Daoy (cell line): Measurements from ENCODE around the gene ELMOD3. TPM values are rescaled to one million over a fixed set of nuclear protein-coding genes. Genes with fewer than 3 reads are reported as not detected.
"Not testable (repeated sequence)": the region's sequence is repeated elsewhere in the genome, so short reads cannot be mapped to it uniquely, and the experiment has no call there.

Source experiments
- DNase-seq: peaks from one replicate; pipeline ENCODE4 v3.0.0-alpha.2; 2015; ENCODE audit warnings: low read depth
- total RNA-seq: library from RNA; depleted of rRNA; stranded (reverse); fragments of >200 nt; shearing (Covaris generic); gene quantifications from 2 replicates; pipeline ENCODE4 v1.2.3, GENCODE V29; 2014

Gene ELMOD3
- total RNA-seq, 1 experiment from 2014 or later, result 7.5 TPM

DNA sequence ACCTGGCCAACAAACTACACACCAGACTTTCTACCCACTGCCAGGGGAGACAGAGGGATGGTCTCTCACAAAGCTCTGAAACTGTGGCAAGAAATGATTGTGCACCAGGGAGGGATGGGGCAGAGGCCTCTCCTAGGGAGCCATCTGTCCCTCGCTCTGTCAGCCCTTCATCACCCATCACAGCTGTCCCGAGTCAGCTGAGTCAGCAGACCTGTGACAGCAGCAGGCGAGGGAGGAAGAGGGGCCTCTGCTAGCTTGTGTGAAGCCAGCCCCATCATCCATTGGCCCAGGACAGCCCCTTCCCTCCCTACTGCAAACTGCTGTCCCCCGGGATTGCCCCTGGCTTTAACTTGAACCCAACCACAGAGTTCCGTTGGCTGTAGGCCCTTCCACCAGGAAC lies 69.0 kb downstream of the ELMOD3 start:
- no peak for DNase-seq

- DNase-seq, result no peak
Observed at GRCh38 chr2:85425588-85425987, 71.0 kb downstream of the ELMOD3 start.

- DNase-seq, result no peak
Observed at GRCh38 chr2:85427300-85427835, 72.8 kb downstream of the ELMOD3 start.

DNA sequence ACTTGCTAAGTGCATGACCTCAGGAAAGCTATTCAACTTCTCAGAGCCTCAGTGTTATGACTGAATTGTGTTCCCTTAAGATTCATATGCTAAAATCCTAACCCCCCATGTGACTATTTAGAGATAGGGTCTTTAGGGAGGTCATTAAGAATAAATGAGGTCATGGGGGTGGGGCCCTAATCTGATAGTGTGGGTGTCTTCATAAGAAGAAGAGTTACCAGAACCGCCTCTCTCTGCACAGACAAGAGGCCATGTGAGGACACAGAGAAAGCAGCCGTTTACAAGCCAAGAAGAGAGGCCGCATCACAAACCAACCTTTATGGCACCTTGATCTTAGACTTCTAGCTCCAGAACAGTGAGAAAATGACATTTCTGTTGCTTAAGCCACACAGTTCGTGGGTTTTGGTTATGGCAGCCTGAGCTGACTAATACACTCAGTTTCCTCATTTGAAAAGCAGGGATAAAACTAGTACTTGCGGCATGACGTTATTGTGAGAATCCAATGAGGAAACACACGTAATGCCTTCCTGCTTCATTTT lies 73.8 kb downstream of the ELMOD3 start:
- no peak for DNase-seq

DNA sequence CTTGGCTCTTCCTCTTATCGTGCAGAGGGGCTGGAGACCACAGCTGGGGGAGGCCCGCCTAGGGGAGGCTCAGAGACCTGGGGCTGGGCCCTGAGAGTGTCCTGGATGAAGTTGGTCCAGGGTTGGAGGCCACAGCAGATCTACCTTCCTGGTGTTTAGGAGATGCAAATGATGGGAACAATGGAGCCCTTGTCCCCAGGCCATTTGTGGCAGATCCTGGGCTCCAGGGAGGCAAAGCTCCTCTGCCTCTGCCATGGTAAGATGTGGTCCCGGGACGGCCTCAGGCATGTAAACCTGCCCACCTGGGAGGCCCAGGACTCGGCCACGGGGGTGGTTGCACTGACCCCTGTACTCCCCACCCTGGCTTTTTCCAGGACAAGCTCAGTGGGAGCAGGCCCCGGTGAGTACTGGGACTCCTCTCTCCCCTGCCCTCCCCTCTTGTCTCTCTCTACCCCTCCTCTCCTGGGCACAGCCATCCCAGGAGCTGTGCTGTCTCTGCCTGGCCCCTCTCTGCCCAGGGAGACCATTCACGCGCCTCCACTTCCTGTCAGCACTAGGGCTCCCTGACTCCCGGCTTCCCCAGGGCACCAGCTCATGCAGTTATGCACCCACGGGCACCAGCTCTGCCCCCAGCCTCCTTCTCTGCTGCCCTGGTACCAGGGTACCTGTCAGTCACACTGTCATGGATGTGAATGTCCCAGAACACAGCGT lies 74.8 kb downstream of the ELMOD3 start:
- no peak for DNase-seq

GRCh38 chr2:85429924-85430289 lies 75.3 kb downstream of the ELMOD3 start:
- no peak for DNase-seq

DNA sequence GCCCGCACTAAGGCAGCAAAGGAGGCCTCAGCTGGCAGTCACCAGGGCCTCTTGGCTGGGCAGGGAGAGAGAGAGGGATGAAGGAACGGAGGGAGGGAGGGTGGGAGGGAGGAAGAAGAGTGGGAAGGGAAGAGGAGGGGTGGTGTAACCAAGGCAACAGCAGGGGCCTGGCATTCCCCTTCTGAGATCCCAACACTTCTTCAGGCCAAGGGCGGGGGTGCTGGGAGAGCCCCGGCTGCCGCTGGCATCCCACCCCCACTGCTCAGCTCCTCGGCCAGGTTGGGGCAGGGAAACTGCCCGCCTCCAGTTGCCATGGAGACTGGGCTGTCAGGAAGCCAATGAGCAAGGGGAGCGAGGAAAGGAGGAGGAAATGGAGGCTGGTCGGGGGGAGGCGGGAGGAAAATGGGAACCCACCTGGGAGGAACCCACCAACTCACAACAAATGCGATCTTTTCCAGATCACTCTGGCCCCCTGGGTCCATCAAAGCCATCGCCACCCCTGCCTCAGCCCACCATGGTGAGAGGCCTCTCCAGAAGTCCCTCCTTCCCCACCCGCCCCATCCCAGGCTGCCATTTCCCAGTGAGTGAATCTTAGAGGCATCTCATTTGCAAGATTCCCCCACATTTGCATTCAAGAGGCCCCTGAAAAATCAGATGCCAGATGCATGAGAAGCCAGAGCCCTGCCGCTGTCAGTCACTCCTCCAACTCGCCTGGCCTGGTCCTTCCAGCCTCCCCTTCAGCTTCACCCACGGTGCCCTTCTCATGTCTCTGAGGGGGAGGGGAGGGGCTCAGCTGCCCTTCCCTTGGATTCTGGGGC lies 76.4 kb downstream of the ELMOD3 start:
- no peak for DNase-seq

GRCh38 chr2:85431570-85432205 lies 77.1 kb downstream of the ELMOD3 start:
- DNase-seq, result no peak

DNA sequence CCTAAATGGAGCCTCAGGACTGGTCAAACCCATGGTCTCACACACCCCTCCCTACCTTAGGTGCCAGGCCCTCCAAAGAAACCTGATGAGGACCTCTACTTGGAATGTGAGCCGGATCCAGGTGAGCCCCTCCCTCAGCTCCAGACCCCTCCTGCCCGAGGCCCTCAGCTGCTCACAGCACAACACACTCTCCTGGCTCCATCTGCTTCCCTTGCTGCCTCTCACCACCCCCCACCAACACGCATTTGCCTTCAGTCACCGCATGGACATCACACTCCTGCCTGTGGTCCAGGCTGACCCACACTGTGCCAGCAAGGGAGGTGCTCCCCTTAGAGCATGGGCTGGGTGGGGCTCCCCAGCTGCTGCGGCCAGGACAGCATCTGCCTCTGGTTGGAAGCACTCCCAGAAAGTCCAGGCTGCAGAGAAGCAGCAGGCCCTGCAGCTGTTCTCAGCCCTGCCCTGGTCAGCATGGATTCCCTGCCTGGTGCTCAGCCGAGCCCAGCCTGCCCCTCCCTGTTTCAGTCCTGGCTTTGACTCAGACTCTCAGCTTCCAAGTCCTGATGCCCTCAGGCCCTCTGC lies 79.0 kb downstream of the ELMOD3 start:
- peak; percentile 49 for DNase-seq

DNA sequence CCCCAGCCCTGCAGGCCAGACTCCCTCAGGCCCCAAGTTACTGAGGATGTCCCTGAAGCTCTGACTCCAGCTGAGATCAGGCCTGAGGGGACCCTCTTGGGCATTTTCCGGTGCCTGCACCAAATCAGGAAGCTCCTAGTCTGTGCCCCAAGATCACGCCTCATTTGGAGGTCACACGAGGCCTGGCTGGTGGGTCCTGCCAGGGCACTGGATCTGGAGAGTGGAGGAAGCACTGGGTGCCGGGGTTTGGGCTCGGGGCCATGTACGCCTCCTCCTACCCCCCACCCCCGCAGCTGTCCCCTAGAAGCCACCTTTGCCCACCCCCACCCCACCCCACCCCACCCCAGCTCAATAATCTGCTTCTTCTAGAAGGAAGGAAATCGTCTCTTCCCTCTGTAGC lies 80.1 kb downstream of the ELMOD3 start:
- no peak for DNase-seq

- DNase-seq, result no peak
Observed at GRCh38 chr2:85435220-85435958, 80.8 kb downstream of the ELMOD3 start.

DNA sequence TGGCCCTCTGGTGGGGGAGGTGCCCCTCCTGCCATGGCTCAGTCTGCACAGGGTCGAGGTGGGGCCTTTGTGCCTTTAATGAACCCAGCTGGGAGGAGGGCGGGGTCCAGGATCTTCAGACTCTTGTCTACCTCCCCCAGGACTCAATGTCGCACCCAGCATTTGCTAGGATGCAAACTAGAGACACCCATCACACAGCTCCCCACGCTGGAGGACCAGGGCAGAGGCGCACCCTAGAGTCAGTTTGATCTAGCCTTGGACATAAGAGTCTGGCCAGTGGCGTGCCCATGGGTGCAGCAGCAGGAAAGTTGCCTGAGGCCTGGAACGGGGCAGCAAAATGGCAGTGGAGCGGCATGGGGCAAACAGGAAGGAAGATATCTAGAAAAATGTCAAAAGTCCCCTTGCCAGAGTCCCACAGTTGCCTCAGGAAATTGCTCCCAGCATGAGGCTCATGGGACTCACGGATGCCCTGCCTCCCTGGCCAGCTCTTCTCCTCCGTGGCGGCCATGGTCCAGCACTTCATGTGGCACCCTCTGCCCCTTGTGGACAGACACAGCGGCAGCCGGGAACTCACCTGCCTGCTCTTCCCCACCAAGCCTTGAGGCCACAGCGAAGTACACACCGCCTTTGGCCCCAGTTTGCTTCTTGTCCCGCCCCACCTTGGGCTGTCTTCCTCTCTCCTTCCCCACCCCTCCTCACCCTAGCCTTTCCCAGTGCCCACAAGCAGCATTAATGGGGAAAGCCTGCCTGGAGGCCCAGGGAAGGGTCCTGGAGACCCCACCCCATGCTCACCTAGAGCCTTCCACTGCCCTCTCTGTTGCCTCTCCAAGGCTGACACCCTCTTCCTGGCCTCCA lies 81.6 kb downstream of the ELMOD3 start:
- DNase-seq, result no peak

- DNase-seq, result no peak
Observed at GRCh38 chr2:85436836-85437487, 82.4 kb downstream of the ELMOD3 start.

DNA sequence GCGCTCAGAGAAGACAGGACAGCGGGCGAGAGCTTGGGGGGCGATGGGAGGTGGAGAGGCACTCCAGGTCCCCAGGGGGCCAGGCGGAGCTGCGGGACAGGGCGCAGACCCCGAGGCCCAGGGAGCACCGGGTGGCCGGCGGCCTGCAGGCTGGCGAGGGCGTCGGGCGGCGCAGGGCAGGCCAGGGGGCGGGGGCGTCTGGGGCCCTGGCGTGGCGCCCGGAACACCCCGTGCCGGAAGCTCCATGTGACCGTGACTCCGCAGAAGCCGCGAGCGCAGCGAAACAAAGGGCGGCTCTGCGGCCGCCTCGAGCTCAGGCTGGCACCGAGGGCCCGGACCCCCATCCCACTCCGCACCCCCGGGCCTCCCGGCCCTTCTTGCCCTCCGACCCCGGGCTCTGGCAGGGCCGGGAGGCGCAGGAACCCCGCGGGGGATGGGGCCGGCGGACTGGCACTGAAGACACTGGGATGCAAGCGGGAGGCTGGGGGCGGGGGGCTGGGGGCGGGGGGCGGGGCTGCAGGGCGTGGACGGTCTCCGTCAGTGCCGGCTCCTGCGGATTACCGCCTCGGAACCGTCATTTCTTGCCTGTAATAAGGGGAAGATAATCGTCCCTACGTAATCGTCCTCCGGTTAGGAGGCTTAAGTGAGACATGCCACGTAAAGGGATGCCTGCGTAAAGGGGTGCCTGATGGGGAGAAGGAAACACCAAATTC lies 83.1 kb downstream of the ELMOD3 start:
- peak; percentile 86 for DNase-seq

DNA sequence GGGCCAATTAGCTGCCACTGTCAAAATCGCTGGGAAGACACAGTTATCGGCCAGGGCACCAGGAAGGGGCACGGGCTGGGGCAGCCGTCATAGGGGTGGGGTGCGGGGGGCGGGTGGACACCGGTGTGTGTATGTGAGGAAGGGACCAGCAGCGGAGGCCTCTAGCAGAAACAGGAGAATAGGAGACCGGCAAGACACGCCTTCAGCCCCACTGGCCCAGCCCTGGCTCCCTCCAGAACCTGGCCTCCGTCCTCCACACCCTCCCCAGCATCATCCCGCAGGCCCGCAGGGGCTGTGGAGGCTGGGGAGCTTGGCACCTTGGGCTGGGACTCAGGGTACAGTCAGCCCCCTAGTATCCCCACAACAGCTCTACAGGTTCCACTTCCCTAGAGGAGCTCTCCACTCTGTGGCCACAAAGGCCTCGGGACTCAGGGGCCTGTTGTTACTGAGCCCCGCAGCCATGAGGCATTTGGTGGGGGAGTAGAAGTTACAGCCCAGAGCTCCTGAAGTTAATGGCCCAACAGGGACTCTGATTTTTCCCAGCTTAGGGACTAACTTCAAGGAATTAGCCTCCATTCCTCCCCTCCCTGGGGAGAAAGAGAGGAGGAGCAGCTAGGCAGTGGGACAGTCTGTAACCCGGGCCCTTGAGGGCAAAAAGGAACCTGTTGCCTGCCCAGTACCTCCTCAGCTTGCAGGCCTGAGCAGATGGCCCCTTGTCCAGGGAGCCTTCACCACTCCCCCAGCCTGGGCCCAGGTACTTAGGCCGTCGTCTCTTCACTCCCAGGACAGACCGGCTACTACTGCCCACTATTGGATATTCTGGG lies 83.8 kb downstream of the ELMOD3 start:
- no peak for DNase-seq

DNA sequence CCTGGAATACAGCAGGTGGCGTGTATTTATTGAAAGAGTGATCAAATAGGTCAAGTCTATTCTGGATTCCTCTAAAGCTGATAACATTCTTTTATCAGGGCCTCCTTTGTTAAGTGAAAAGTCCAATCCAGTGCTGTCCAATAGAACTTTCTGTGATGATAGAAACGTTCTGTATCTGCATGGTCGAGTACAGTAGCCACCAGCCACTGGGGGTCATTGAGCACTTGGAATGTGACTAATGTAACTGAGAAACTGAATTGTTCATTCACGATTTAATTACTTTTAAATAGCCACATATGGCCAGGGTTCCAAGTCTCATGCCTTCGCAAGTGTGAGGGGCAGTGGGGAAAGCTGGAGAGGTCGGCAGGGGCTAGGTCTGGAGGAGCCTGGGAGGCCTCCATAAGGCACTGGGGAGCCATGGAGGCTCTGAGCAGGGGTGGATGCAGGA lies 84.5 kb downstream of the ELMOD3 start:
- no peak for DNase-seq

DNA sequence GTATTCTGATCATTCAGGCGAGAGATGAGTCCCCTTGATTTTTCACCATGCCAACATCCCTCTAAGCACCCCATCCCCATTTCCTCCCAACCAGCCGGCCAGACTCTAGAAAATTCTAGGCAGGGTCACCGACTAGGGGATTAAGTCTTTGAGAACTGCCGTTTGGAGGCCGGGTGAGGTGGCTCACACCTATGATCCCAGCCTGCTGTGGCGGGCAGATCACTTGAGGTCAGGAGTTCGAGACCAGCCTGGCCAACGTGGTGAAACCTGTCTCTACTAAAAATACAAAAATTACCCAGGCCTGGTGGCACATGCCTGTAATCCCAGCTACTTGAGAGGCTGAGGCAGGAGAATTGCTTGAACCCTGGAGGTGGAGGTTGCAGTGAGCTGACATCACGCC lies 85.0 kb downstream of the ELMOD3 start:
- DNase-seq, result not testable (repeated sequence)

GRCh38 chr2:85439986-85440385 lies 85.4 kb downstream of the ELMOD3 start:
- no peak for DNase-seq
